Parathyroid adenoma (tissue), 2 donors: ENCODE measurements around the gene EVI5L.

ENCODE experiments used
- H2AFZ ChIP-seq: fragments of 300-600 bp; sonication (generic); one replicate; pipeline ENCODE4 v1.7.0; 2017; ENCODE audit warnings: antibody characterized with exemption, mild to moderate bottlenecking
- H3K27ac ChIP-seq: fragments of 300-600 bp; sonication (generic); one replicate; pipeline ENCODE4 v1.7.0; 2017
- H3K27me3 ChIP-seq: fragments of 300-600 bp; sonication (generic); one replicate; pipeline ENCODE4 v1.7.0; 2017; ENCODE audit warnings: low read length; ENCODE audit not compliant: control insufficient read depth, insufficient read depth
- H3K36me3 ChIP-seq: fragments of 300-600 bp; sonication (generic); one replicate; pipeline ENCODE4 v1.7.0; 2017; ENCODE audit warnings: low read length; ENCODE audit not compliant: control insufficient read depth, insufficient read depth
- H3K4me1 ChIP-seq: fragments of 300-600 bp; sonication (generic); one replicate; pipeline ENCODE4 v1.7.0; 2017; ENCODE audit warnings: control low read depth
- H3K4me2 ChIP-seq: fragments of 300-600 bp; sonication (generic); one replicate; pipeline ENCODE4 v1.7.0; 2017; ENCODE audit warnings: low read length
- H3K4me3 ChIP-seq: fragments of 300-600 bp; sonication (generic); one replicate; pipeline ENCODE4 v1.7.0; 2017; ENCODE audit warnings: low read depth, low read length
- H3K79me2 ChIP-seq: fragments of 300-600 bp; sonication (generic); one replicate; pipeline ENCODE4 v1.7.0; 2017; ENCODE audit warnings: control low read depth
- H3K9ac ChIP-seq: fragments of 300-600 bp; sonication (generic); one replicate; pipeline ENCODE4 v1.7.0; 2017; ENCODE audit warnings: mild to moderate bottlenecking
- H3K9me3 ChIP-seq: fragments of 300-600 bp; sonication (generic); one replicate; pipeline ENCODE4 v1.7.0; 2017; ENCODE audit warnings: low read length; ENCODE audit not compliant: control insufficient read depth
- CTCF ChIP-seq: fragments of 300-600 bp; sonication (generic); IDR thresholded peaks from one replicate; pipeline ENCODE4 v1.7.0; 2017; ENCODE audit warnings: antibody characterized with exemption, mild to moderate bottlenecking
- donor health status: primary hyperparathyroidism.

EVI5L gene

GRCh38 chr19:7874076-7874896 lies 44.3 kb downstream of the EVI5L start, which contains the start of gene PRR36:
Gene PRR36, minus strand, starts transcription at chr19:7874390. Its CDS starts 701 bp downstream, at chr19:7873689.
- no peaks in the 10 kb centered on the region for H3K27me3 ChIP-seq
- no peak for TF ChIP-seq CTCF

GRCh38 chr19:7874897-7875273 lies 44.9 kb downstream of the EVI5L start:
- Histone ChIP-seq H3K27ac (peak overlapping the region; percentile 19), H3K79me2 (no peaks in the 10 kb centered on the region), H3K36me3 (no peaks in the 10 kb centered on the region), H3K4me3 (peak overlapping the region; percentile 76), H3K4me2 (peak overlapping the region; percentile 64), H3K9me3 (no peaks in the 10 kb centered on the region), H3K27me3 (no peaks in the 10 kb centered on the region), H2AFZ (peak overlapping the region; percentile 90), H3K4me1 (peaks cover 10% of the 10 kb centered on the region), H3K9ac (no peak overlapping the region)
- TF ChIP-seq CTCF, result no peak

More at GRCh38 chr19:7874076-7874896, 44.3 kb downstream of the EVI5L start, which contains the start of gene PRR36:
- peak within 1 kb of the TSS; percentile 84 for H3K4me2 ChIP-seq
- H3K27ac ChIP-seq, result peak within 1 kb of the TSS; percentile 19
- no peak within 1 kb of the TSS for H3K9ac ChIP-seq
- H3K9me3 ChIP-seq, result no peaks in the 10 kb centered on the region
- H3K4me3 ChIP-seq, result peak within 1 kb of the TSS; percentile 76
- H3K36me3 ChIP-seq, result no peaks in the 10 kb centered on the region
- H3K79me2 ChIP-seq, result no peaks in the 10 kb centered on the region
- H2AFZ ChIP-seq, result peak within 1 kb of the TSS; percentile 90
- H3K4me1 ChIP-seq, result peaks cover 10% of the 10 kb centered on the region

- H3K36me3 ChIP-seq, result no peaks in the 10 kb centered on the region
- H3K79me2 ChIP-seq, result no peaks in the 10 kb centered on the region
- H3K9ac ChIP-seq, result no peak overlapping the region
- TF ChIP-seq CTCF, result no peak
- H2AFZ ChIP-seq, result no peak overlapping the region
- no peak overlapping the region for H3K27ac ChIP-seq
- no peaks in the 10 kb centered on the region for H3K9me3 ChIP-seq
- no peak overlapping the region for H3K4me3 ChIP-seq
- H3K4me1 ChIP-seq, result peaks cover 2% of the 10 kb centered on the region
- H3K27me3 ChIP-seq, result no peaks in the 10 kb centered on the region
- H3K4me2 ChIP-seq, result no peak overlapping the region
Observed at GRCh38 chr19:7877249-7877836, 47.3 kb downstream of the EVI5L start.

- Histone ChIP-seq H3K27ac (no peak overlapping the region), H3K9me3 (no peaks in the 10 kb centered on the region), H3K4me2 (no peak overlapping the region), H3K9ac (no peak overlapping the region), H3K27me3 (no peaks in the 10 kb centered on the region), H3K4me1 (peaks cover 2% of the 10 kb centered on the region), H3K36me3 (no peaks in the 10 kb centered on the region), H2AFZ (no peak overlapping the region), H3K79me2 (no peaks in the 10 kb centered on the region), H3K4me3 (no peak overlapping the region)
- no peak for TF ChIP-seq CTCF
Observed at GRCh38 chr19:7879111-7879807, 49.2 kb downstream of the EVI5L start.
